Neural progenitor cell (in vitro differentiated cells): ENCODE results near the gene MYEOV.

Experiments used
- EZH2 ChIP-seq: fragments of 200-600 bp; sonication (generic); IDR thresholded peaks from 2 replicates; pipeline ENCODE4 v1.6.1; 2017; ENCODE audit warnings: antibody characterized with exemption, mild to moderate bottlenecking, moderate library complexity
- EZH2phosphoT487 ChIP-seq: fragments of 200-600 bp; sonication (generic); IDR thresholded peaks from 2 replicates; pipeline ENCODE4 v1.6.1; 2017; ENCODE audit warnings: antibody characterized with exemption
- TF ChIP-seq, protein P1 (sequence below): fragments of 200-600 bp; sonication (generic); IDR thresholded peaks from 2 replicates; pipeline ENCODE4 v1.5.1; 2017; ENCODE audit warnings: antibody characterized with exemption, mild to moderate bottlenecking

DNA sequence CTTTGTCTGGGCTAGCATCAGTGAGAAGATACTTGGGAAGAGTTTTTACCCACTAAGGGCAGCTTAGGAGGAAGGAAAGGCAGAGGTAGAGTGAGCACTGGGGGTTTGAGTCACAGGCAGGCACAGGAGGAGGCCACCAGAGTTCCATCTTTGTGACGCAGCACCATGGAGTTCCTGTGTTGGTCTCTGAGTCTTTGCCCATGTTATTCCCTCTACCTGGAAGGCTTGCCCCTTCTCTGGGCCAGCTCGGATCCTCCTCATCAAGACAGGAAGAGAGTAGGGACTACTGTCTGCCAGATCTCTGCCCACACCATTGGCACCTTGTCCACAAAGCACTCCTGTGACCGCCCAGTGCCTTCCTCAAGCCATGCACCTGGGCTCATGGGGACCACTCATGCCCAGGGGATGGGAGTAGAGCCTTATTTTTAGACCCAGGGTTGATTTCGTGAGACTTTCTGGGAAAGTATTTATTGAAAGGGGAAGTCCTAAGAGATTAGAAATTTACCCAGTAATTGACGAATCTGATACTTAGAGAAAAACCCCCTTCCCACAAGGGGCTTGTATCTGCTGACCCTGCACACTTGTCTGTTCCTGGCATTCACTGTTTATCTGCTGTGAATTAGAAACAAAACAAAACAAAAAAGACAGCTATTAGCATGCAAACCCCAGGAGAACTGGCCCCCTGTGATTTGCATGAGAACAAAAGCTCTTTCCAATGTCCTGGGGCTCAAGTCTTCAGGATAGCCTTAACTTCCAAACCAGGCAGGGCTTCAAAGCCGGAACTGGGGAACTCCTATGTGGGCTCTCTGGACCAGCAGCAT, 35.9 kb upstream of the MYEOV start:
- TF ChIP-seq, protein P1, sequence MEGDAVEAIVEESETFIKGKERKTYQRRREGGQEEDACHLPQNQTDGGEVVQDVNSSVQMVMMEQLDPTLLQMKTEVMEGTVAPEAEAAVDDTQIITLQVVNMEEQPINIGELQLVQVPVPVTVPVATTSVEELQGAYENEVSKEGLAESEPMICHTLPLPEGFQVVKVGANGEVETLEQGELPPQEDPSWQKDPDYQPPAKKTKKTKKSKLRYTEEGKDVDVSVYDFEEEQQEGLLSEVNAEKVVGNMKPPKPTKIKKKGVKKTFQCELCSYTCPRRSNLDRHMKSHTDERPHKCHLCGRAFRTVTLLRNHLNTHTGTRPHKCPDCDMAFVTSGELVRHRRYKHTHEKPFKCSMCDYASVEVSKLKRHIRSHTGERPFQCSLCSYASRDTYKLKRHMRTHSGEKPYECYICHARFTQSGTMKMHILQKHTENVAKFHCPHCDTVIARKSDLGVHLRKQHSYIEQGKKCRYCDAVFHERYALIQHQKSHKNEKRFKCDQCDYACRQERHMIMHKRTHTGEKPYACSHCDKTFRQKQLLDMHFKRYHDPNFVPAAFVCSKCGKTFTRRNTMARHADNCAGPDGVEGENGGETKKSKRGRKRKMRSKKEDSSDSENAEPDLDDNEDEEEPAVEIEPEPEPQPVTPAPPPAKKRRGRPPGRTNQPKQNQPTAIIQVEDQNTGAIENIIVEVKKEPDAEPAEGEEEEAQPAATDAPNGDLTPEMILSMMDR = no peak
- TF ChIP-seq EZH2phosphoT487 (no peak), EZH2 (no peak)
